ENCODE data around the gene PURA. TPM values are rescaled to one million over a fixed set of nuclear protein-coding genes. Genes with fewer than 3 reads are reported as not detected.

PURA gene
- total and polyA plus RNA-seq, 4 donors = 2.8 to 14.7 (median 5.6) TPM

DNA sequence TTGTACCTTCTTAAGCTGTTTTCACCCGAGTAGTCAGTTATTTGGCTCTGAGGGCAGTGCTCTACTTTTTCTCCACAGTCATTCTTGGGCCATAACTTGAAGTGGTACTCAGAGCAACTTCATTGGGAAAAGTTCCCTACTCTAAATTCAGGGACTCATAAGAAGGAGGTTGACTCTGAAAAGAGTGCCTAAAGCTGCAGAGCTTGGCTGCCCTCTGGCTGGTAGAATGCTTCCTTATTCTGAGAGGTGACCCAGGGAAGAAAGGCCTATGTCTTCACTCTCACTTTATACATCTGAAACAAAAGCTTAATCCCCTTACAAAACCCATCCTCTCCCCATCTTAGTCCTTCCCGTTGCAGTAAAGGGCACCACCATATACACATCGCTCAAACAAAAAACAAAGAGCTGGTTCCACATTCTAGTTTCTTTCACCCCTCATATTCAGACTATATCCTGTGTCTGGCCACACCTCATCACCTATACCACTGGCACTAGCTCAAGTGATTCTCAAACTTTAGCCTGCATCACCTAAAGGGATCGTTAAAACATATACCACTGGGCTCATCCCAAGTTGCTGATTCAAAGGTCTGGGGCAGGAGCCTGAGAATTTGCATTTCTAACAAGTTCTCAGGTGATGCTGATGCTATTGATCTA is 19.7 kb downstream of the PURA start (continued):
- TF ChIP-seq, protein P1, sequence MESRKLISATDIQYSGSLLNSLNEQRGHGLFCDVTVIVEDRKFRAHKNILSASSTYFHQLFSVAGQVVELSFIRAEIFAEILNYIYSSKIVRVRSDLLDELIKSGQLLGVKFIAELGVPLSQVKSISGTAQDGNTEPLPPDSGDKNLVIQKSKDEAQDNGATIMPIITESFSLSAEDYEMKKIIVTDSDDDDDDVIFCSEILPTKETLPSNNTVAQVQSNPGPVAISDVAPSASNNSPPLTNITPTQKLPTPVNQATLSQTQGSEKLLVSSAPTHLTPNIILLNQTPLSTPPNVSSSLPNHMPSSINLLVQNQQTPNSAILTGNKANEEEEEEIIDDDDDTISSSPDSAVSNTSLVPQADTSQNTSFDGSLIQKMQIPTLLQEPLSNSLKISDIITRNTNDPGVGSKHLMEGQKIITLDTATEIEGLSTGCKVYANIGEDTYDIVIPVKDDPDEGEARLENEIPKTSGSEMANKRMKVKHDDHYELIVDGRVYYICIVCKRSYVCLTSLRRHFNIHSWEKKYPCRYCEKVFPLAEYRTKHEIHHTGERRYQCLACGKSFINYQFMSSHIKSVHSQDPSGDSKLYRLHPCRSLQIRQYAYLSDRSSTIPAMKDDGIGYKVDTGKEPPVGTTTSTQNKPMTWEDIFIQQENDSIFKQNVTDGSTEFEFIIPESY (IDR thresholded peaks at IDR 0.05) = no peak
- TF ChIP-seq FOXA2 (IDR thresholded peaks at IDR 0.05) (no peak), YY1 (IDR thresholded peaks at IDR 0.05) (no peak), RXRA (IDR thresholded peaks at IDR 0.05) (no peak)

DNA sequence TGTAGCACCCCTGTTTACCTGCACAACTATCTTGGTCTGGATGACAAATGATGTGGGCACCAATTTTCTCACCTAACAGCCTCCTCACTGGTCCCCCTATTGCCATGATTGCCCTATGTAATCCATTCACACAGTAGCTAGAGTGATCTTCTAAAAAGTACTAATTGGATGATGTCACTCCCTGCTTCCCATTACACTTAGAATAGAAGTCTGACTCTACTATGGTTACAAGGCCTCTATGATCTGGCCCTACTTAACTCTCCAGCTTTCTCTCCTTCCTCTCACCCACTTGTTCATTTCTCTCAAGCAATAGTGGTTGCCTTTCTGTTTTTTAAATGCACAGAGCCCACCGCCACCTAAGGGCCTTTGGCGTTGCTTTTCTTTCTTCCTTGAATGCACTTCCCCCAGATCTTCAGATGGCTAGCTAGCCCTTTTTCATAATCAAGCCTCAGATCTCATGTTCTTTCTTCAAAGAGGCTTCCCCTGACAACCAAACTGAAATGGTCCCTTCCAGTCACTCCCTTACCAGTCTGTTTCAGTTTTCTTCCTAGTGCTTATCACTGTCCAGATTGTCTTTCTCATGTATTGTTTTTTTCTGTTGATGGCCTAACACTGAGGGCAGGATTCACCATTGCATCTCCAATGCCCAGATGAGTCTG is 20.5 kb downstream of the PURA start:
- H3K36me3 ChIP-seq (ENCODE audit: control insufficient read depth in 4 of 4, insufficient read depth in 3 of 4, low read depth in 1 of 4, low read length in 3 of 4) = no peaks in the 10 kb centered on the region
- DNase-seq (ENCODE audit: low spot score) = no peak
- H3K9ac ChIP-seq (ENCODE audit: low read depth in 1 of 2, low read length in 2 of 2) = no peak overlapping the region
- no peak for TF ChIP-seq HNF4G (IDR thresholded peaks at IDR 0.05)
- no peak for TF ChIP-seq FOXA1 (IDR thresholded peaks at IDR 0.05)
- TF ChIP-seq FOXA2 (IDR thresholded peaks at IDR 0.05) = no peak
- no peak for TF ChIP-seq TAF1 (conservative IDR thresholded peaks at IDR 0.05)
- TF ChIP-seq YY1 (IDR thresholded peaks at IDR 0.05) = no peak
- TF ChIP-seq, protein P2, sequence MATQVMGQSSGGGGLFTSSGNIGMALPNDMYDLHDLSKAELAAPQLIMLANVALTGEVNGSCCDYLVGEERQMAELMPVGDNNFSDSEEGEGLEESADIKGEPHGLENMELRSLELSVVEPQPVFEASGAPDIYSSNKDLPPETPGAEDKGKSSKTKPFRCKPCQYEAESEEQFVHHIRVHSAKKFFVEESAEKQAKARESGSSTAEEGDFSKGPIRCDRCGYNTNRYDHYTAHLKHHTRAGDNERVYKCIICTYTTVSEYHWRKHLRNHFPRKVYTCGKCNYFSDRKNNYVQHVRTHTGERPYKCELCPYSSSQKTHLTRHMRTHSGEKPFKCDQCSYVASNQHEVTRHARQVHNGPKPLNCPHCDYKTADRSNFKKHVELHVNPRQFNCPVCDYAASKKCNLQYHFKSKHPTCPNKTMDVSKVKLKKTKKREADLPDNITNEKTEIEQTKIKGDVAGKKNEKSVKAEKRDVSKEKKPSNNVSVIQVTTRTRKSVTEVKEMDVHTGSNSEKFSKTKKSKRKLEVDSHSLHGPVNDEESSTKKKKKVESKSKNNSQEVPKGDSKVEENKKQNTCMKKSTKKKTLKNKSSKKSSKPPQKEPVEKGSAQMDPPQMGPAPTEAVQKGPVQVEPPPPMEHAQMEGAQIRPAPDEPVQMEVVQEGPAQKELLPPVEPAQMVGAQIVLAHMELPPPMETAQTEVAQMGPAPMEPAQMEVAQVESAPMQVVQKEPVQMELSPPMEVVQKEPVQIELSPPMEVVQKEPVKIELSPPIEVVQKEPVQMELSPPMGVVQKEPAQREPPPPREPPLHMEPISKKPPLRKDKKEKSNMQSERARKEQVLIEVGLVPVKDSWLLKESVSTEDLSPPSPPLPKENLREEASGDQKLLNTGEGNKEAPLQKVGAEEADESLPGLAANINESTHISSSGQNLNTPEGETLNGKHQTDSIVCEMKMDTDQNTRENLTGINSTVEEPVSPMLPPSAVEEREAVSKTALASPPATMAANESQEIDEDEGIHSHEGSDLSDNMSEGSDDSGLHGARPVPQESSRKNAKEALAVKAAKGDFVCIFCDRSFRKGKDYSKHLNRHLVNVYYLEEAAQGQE (IDR thresholded peaks at IDR 0.05) = no peak
- TF ChIP-seq, protein P1 (IDR thresholded peaks at IDR 0.05) = no peak
- no peak for TF ChIP-seq SP1 (IDR thresholded peaks at IDR 0.05)
- TF ChIP-seq HNF4A (conservative IDR thresholded peaks at IDR 0.05) = no peak
- TF ChIP-seq RXRA (IDR thresholded peaks at IDR 0.05) = no peak
- TF ChIP-seq, protein P3, sequence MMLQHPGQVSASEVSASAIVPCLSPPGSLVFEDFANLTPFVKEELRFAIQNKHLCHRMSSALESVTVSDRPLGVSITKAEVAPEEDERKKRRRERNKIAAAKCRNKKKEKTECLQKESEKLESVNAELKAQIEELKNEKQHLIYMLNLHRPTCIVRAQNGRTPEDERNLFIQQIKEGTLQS (IDR thresholded peaks at IDR 0.05) = no peak
- no peak for TF ChIP-seq NR2F2 (IDR thresholded peaks at IDR 0.05)
- TF ChIP-seq, protein P4, sequence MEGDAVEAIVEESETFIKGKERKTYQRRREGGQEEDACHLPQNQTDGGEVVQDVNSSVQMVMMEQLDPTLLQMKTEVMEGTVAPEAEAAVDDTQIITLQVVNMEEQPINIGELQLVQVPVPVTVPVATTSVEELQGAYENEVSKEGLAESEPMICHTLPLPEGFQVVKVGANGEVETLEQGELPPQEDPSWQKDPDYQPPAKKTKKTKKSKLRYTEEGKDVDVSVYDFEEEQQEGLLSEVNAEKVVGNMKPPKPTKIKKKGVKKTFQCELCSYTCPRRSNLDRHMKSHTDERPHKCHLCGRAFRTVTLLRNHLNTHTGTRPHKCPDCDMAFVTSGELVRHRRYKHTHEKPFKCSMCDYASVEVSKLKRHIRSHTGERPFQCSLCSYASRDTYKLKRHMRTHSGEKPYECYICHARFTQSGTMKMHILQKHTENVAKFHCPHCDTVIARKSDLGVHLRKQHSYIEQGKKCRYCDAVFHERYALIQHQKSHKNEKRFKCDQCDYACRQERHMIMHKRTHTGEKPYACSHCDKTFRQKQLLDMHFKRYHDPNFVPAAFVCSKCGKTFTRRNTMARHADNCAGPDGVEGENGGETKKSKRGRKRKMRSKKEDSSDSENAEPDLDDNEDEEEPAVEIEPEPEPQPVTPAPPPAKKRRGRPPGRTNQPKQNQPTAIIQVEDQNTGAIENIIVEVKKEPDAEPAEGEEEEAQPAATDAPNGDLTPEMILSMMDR (IDR thresholded peaks at IDR 0.05; ENCODE audit: low read depth, low read length, missing input control) = no peak
- TF ChIP-seq EGR1 (IDR thresholded peaks at IDR 0.05; ENCODE audit: low read depth in 2 of 2) = no peak
- TF ChIP-seq, protein P5, sequence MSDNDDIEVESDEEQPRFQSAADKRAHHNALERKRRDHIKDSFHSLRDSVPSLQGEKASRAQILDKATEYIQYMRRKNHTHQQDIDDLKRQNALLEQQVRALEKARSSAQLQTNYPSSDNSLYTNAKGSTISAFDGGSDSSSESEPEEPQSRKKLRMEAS (IDR thresholded peaks at IDR 0.05) = no peak
- no peak for TF ChIP-seq GABPA (IDR thresholded peaks at IDR 0.05 in 1 of 2, conservative IDR thresholded peaks at IDR 0.05 in 1 of 2)
- no peak for TF ChIP-seq RAD21 (IDR thresholded peaks at IDR 0.05)
- no peak for TF ChIP-seq JUND (IDR thresholded peaks at IDR 0.05)
- peaks cover 0 to 7% (median 0%) of the 10 kb centered on the region in 4 donors for H3K4me1 ChIP-seq (ENCODE audit: control insufficient read depth in 4 of 4, insufficient read depth in 4 of 4, low read length in 3 of 4)
- H3K27ac ChIP-seq (ENCODE audit: low read depth in 1 of 2, low read length in 2 of 2) = no peak overlapping the region
- H3K27me3 ChIP-seq (ENCODE audit: control insufficient read depth in 4 of 4, insufficient read depth in 4 of 4, low read length in 3 of 4) = no peaks in the 10 kb centered on the region
- no peaks in the 10 kb centered on the region for H3K9me3 ChIP-seq (ENCODE audit: control insufficient read depth in 4 of 4, low read length in 3 of 4)
- H3K4me3 ChIP-seq (ENCODE audit: low read depth in 1 of 3, low read length in 3 of 3) = no peak overlapping the region
- WGBS = 97% methylated on average over 2 of the region's 2 CpGs

Data from liver (tissue), 9 donors.